ENCODE data around the gene TFB1M.
A peak's percentile ranks its signal among the peaks of the same experiment; 100 is the strongest.
"Not testable (repeated sequence)": the region's sequence is repeated elsewhere in the genome, so short reads cannot be mapped to it uniquely, and the experiment has no call there.

Gene TFB1M

DNA sequence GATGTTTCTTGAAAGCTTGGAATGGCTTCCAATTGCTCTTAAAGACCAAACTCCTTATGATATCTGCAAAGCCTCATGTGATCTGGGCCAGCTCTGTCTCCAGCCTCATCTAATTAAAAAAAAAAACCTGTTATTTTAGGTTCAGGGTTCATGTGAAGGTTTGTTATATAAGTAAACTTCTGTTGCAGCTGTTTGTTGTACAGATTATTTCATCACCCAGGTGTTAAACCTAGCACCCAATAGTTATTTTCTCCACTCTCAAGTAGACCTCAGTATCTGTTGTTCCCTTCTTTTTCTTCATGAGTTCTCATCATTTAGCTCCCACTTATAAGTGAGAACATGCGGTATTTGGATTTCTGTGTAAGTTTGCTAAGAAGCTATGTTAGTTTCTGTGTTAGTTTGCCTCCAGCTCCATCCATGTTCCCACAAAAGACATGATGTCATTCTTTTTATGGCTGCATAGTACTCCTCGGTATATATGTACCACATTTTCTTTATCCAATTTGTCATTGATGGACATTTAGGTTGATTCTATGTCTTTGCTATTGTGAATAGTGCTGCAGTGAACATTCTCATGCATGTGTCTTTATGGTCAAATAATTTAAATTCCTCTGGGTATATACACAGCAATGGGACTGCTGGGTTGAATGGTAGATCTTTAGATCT, 30.2 kb upstream of the TFB1M start:
- no peaks in the 10 kb centered on the region for H3K9me3 ChIP-seq (replicated peaks; ENCODE audit: insufficient read depth, low read length)
- H3K27me3 ChIP-seq (replicated peaks; ENCODE audit: insufficient read depth, low read length), result no peaks in the 10 kb centered on the region
- no peak overlapping the region for H3K4me2 ChIP-seq (ENCODE audit: low read depth, low read length)
- H2AFZ ChIP-seq (ENCODE audit: low read length), result no peak overlapping the region
- H4K20me1 ChIP-seq (ENCODE audit: insufficient read depth, low read length), result no peaks in the 10 kb centered on the region
- peaks cover 10% of the 10 kb centered on the region; the same call in 1 of the 2 replicates for H3K4me1 ChIP-seq (ENCODE audit: low read length)
- no peaks in the 10 kb centered on the region for H3K9me2 ChIP-seq (replicated peaks; ENCODE audit: insufficient read depth, low read length)
- DNase-seq, result no peak
- no peaks in the 10 kb centered on the region for H3K36me3 ChIP-seq (replicated peaks; ENCODE audit: insufficient read depth, low read length)
- H3K9ac ChIP-seq (ENCODE audit: low read length), result no peak overlapping the region
- no peaks in the 10 kb centered on the region for H3K79me2 ChIP-seq (ENCODE audit: low read length)
- no peak overlapping the region for H3K4me3 ChIP-seq (ENCODE audit: low read length)
- TF ChIP-seq EZH2phosphoT487 (IDR thresholded peaks at IDR 0.05; ENCODE audit: low read length), result no peak
- TF ChIP-seq EZH2 (optimal IDR thresholded peaks at IDR 0.05; ENCODE audit: low read depth, low read length), result no peak
- TF ChIP-seq, protein P1, sequence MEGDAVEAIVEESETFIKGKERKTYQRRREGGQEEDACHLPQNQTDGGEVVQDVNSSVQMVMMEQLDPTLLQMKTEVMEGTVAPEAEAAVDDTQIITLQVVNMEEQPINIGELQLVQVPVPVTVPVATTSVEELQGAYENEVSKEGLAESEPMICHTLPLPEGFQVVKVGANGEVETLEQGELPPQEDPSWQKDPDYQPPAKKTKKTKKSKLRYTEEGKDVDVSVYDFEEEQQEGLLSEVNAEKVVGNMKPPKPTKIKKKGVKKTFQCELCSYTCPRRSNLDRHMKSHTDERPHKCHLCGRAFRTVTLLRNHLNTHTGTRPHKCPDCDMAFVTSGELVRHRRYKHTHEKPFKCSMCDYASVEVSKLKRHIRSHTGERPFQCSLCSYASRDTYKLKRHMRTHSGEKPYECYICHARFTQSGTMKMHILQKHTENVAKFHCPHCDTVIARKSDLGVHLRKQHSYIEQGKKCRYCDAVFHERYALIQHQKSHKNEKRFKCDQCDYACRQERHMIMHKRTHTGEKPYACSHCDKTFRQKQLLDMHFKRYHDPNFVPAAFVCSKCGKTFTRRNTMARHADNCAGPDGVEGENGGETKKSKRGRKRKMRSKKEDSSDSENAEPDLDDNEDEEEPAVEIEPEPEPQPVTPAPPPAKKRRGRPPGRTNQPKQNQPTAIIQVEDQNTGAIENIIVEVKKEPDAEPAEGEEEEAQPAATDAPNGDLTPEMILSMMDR (IDR thresholded peaks at IDR 0.05; ENCODE audit: low read length), result no peak
- H3K27ac ChIP-seq (ENCODE audit: low read length), result no peak overlapping the region
- H3F3A ChIP-seq (ENCODE audit: insufficient read depth, low read length), result no peaks in the 10 kb centered on the region

DNA sequence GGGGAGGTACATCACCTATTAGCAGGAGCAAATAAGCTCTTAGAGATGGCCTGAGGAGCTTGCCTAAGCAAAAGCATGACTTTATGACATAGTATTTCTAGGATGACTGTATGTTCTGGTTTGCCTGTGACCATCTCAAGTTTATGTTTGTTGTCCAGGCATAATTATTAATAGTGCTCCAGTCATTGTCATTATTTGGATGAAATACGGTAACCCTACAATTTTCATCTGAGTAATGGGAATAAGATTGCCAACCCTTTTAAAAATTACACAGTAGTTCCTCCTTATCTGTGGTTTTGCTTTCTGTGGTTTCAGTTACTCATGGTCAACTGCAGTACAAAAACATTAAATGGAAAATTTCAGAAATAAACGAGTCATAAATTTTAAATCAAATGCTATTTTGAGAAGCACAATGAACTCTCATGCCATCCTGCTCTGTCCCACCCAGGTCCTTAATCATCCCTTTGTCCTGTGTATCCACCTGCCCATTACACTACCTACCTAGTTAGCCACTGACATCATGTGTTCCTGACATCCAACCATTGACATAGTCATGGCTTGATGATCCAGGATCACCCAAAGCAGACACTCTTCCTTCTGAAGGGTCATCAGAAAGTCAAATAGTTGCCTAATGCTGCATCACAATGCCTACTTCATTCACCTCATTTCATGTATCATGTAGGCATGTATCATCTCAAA, 27.0 kb upstream of the TFB1M start:
- peaks cover 10% of the 10 kb centered on the region; the same call in 1 of the 2 replicates for H3K4me1 ChIP-seq (ENCODE audit: low read length)
- TF ChIP-seq, protein P1 (IDR thresholded peaks at IDR 0.05; ENCODE audit: low read length), result no peak
- TF ChIP-seq EZH2phosphoT487 (IDR thresholded peaks at IDR 0.05; ENCODE audit: low read length), result no peak
- no peak for TF ChIP-seq EZH2 (optimal IDR thresholded peaks at IDR 0.05; ENCODE audit: low read depth, low read length)
- H3K9me3 ChIP-seq (replicated peaks; ENCODE audit: insufficient read depth, low read length), result no peaks in the 10 kb centered on the region
- no peaks in the 10 kb centered on the region for H3F3A ChIP-seq (ENCODE audit: insufficient read depth, low read length)
- H3K9ac ChIP-seq (ENCODE audit: low read length), result no peak overlapping the region
- H3K27me3 ChIP-seq (replicated peaks; ENCODE audit: insufficient read depth, low read length), result no peaks in the 10 kb centered on the region
- no peak for DNase-seq
- H3K36me3 ChIP-seq (replicated peaks; ENCODE audit: insufficient read depth, low read length), result no peaks in the 10 kb centered on the region
- H3K79me2 ChIP-seq (ENCODE audit: low read length), result no peaks in the 10 kb centered on the region
- no peak overlapping the region for H2AFZ ChIP-seq (ENCODE audit: low read length)
- no peaks in the 10 kb centered on the region for H3K9me2 ChIP-seq (replicated peaks; ENCODE audit: insufficient read depth, low read length)
- no peak overlapping the region for H3K4me3 ChIP-seq (ENCODE audit: low read length)
- H4K20me1 ChIP-seq (ENCODE audit: insufficient read depth, low read length), result no peaks in the 10 kb centered on the region
- H3K4me2 ChIP-seq (ENCODE audit: low read depth, low read length), result no peak overlapping the region
- H3K27ac ChIP-seq (ENCODE audit: low read length), result no peak overlapping the region

DNA sequence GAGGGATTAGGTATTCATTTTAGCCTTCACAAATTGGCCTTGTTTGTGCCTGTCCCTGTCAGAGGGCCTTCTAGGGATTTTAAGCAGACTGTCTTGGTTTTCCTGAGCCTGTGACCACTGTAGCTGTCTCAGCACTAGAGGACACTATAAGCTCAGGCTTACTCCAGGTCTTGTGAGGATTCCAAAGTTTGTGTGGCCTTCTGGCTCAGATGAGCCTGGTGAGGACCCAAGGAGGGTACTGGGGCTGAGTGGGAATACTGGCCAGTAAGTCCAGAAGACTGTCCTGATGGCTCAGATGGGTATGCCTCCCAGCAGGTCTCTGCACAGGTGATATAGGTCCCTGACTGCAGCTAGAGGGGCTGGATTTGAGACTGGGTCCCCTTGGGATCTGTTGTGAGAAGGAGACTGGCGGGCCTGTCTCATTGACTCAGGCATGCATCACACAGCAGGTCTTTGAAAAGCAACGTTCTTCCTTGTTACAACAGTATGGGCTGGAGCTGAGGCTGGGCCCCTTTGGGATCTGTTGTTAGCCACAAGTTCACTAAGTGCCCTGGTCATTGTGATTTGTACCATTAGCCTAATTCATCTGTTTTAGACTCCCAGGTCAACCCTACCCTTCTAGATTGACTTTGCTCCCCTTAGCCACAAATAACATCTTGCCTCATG, 26.3 kb upstream of the TFB1M start:
- no peaks in the 10 kb centered on the region for H3K36me3 ChIP-seq (replicated peaks; ENCODE audit: insufficient read depth, low read length)
- no peak for TF ChIP-seq EZH2phosphoT487 (IDR thresholded peaks at IDR 0.05; ENCODE audit: low read length)
- TF ChIP-seq EZH2 (optimal IDR thresholded peaks at IDR 0.05; ENCODE audit: low read depth, low read length), result no peak
- TF ChIP-seq, protein P1 (IDR thresholded peaks at IDR 0.05; ENCODE audit: low read length), result peak; percentile 19; the same call in 1 of the 2 replicates
- no peak overlapping the region for H3K4me3 ChIP-seq (ENCODE audit: low read length)
- H3F3A ChIP-seq (ENCODE audit: insufficient read depth, low read length), result no peaks in the 10 kb centered on the region
- H3K4me1 ChIP-seq (ENCODE audit: low read length), result peaks cover 10% of the 10 kb centered on the region; the same call in 1 of the 2 replicates
- H4K20me1 ChIP-seq (ENCODE audit: insufficient read depth, low read length), result no peaks in the 10 kb centered on the region
- H3K79me2 ChIP-seq (ENCODE audit: low read length), result no peaks in the 10 kb centered on the region
- H3K4me2 ChIP-seq (ENCODE audit: low read depth, low read length), result no peak overlapping the region
- no peaks in the 10 kb centered on the region for H3K27me3 ChIP-seq (replicated peaks; ENCODE audit: insufficient read depth, low read length)
- no peaks in the 10 kb centered on the region for H3K9me2 ChIP-seq (replicated peaks; ENCODE audit: insufficient read depth, low read length)
- no peak for DNase-seq
- no peak overlapping the region for H2AFZ ChIP-seq (ENCODE audit: low read length)
- no peak overlapping the region for H3K9ac ChIP-seq (ENCODE audit: low read length)
- no peaks in the 10 kb centered on the region for H3K9me3 ChIP-seq (replicated peaks; ENCODE audit: insufficient read depth, low read length)
- no peak overlapping the region for H3K27ac ChIP-seq (ENCODE audit: low read length)

DNA sequence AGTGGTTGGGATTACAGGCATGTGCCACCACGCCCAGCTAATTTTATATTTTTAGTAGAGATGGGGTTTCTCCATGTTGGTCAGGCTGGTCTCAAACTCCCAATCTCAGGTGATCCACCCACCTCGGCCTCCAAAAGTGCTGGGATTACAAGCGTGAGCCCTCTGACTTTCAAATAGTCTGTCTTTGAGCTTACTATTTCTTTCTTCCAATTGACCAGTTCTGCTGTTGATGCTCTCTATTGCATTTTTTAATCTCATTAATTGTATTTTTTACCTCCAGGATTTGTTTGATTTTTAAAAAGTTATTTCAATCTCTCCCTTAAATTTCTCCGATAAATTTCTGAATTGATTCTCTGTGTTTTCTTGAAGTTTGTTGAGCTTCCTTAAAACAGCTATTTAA, 25.6 kb upstream of the TFB1M start:
- H3K9me3 ChIP-seq (replicated peaks; ENCODE audit: insufficient read depth, low read length); H3K27ac ChIP-seq (ENCODE audit: low read length); H3F3A ChIP-seq (ENCODE audit: insufficient read depth, low read length); H4K20me1 ChIP-seq (ENCODE audit: insufficient read depth, low read length); H3K9ac ChIP-seq (ENCODE audit: low read length); H3K4me3 ChIP-seq (ENCODE audit: low read length); H2AFZ ChIP-seq (ENCODE audit: low read length); H3K36me3 ChIP-seq (replicated peaks; ENCODE audit: insufficient read depth, low read length); H3K79me2 ChIP-seq (ENCODE audit: low read length); H3K4me1 ChIP-seq (ENCODE audit: low read length); H3K4me2 ChIP-seq (ENCODE audit: low read depth, low read length); DNase-seq; H3K9me2 ChIP-seq (replicated peaks; ENCODE audit: insufficient read depth, low read length); H3K27me3 ChIP-seq (replicated peaks; ENCODE audit: insufficient read depth, low read length): not testable (repeated sequence)

DNA sequence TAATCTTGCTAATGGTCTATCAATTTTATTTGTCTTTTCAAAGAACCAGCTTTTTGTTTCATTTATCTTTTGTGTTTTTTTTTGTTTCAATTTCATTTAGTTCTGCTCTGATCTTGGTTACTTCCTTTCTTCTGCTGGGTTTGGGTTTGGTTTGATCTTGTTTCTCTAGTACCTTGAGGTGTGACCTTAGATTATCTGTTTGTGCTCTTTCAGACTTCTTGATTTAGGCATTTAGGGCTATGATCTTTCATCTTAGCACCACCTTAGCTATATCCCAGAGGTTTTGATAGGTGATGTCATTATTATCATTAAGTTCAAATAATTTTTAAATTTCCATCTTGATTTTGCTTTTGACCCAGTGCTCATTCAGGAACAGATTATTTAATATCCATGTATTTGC, 24.0 kb upstream of the TFB1M start:
- not testable (repeated sequence) for H2AFZ ChIP-seq (ENCODE audit: low read length); H3K27ac ChIP-seq (ENCODE audit: low read length); H3K36me3 ChIP-seq (replicated peaks; ENCODE audit: insufficient read depth, low read length); H3K4me2 ChIP-seq (ENCODE audit: low read depth, low read length); H3K9ac ChIP-seq (ENCODE audit: low read length); H3K4me3 ChIP-seq (ENCODE audit: low read length); H4K20me1 ChIP-seq (ENCODE audit: insufficient read depth, low read length); H3K9me2 ChIP-seq (replicated peaks; ENCODE audit: insufficient read depth, low read length); H3K4me1 ChIP-seq (ENCODE audit: low read length); DNase-seq; H3K9me3 ChIP-seq (replicated peaks; ENCODE audit: insufficient read depth, low read length); H3K27me3 ChIP-seq (replicated peaks; ENCODE audit: insufficient read depth, low read length); H3F3A ChIP-seq (ENCODE audit: insufficient read depth, low read length); H3K79me2 ChIP-seq (ENCODE audit: low read length)

Measured in MM.1S (cell line).